AG09309 (cell line): ENCODE results near the gene DEFB127.
"Not testable (repeated sequence)": the region's sequence is repeated elsewhere in the genome, so short reads cannot be mapped to it uniquely, and the experiment has no call there.

Experiments
- DNase-seq: peaks from one replicate; pipeline ENCODE4 v3.0.0-alpha.2; 2010; ENCODE audit warnings: low read depth
- H3K4me3 ChIP-seq: 2 replicates; pipeline ENCODE4 v1.5.1; 2011; ENCODE audit warnings: mild to moderate bottlenecking, low read depth, low read length, moderate library complexity; ENCODE audit not compliant: control insufficient read depth
- CTCF ChIP-seq: IDR thresholded peaks from 2 replicates; pipeline ENCODE4 v1.5.1; 2011; ENCODE audit warnings: mild to moderate bottlenecking, low read depth, low read length, inconsistent platforms; ENCODE audit not compliant: insufficient read depth, control insufficient read depth; ENCODE audit errors: missing control alignments

The DEFB127 gene

GRCh38 chr20:157154-157553, at the start of gene DEFB127:
TSS of gene DEFB127 (plus strand) at chr20:157454. CDS start at chr20:157545, 91 bp downstream.
- DNase-seq, result no peak
- H3K4me3 ChIP-seq, result no peak within 1 kb of the TSS
- no peak for TF ChIP-seq CTCF

GRCh38 chr20:112396-112795, 44.9 kb upstream of the DEFB127 start:
- no peak for DNase-seq
- H3K4me3 ChIP-seq, result no peak overlapping the region
- TF ChIP-seq CTCF, result no peak

GRCh38 chr20:117518-117917, 39.7 kb upstream of the DEFB127 start:
- no peak for TF ChIP-seq CTCF
- no peak for DNase-seq
- H3K4me3 ChIP-seq, result no peak overlapping the region

- not testable (repeated sequence) for DNase-seq, H3K4me3 ChIP-seq
These were observed 27.4 kb upstream of the DEFB127 start for GRCh38 chr20:129786-130323.

GRCh38 chr20:137668-138490, 19.4 kb upstream of the DEFB127 start:
- peak; percentile 14 for TF ChIP-seq CTCF
- no peak for DNase-seq
- no peak overlapping the region for H3K4me3 ChIP-seq

GRCh38 chr20:142290-142689, 15.0 kb upstream of the DEFB127 start, which contains the start of gene DEFB126:
TSS of gene DEFB126 (plus strand) at chr20:142590. CDS start at chr20:142629, 39 bp downstream.
- H3K4me3 ChIP-seq, result no peak within 1 kb of the TSS
- no peak for TF ChIP-seq CTCF
- DNase-seq, result no peak

- no peak for DNase-seq
- no peak for TF ChIP-seq CTCF
- H3K4me3 ChIP-seq, result no peak overlapping the region
These were observed 11.4 kb upstream of the DEFB127 start for GRCh38 chr20:145877-146276.
